ENCODE measurements around the gene NFAT5. TPM values are rescaled to one million over a fixed set of nuclear protein-coding genes. Genes with fewer than 3 reads are reported as not detected.
A peak's percentile ranks its signal among the peaks of the same experiment; 100 is the strongest.

Gene NFAT5
- total and polyA plus RNA-seq, 9 of the 15 experiments (the other 6 are each of a cell fraction or from before 2014, with no cell fraction given), result 0.78 to 20.5 (median 12.4) TPM

DNA sequence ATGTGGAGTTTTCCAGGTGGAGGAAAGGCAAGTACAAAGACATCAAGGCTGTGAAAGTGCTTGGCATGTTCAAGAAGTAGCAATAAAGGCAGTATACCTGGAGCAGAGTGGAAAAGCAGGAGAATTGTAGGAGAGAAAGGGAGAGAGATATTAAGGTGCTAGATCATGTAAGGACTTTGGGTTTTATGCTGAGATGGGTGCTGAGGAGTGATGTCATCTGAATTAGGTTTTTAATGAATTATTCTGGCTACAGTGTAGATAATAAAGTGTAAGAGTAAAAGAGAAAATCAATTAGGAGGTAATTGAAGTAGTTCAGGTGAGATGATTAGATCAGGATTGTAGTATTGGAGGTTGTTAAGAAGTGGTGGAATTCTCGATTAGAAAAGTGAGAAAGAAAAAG is 34.0 kb downstream of the NFAT5 start:
- no peaks in the 10 kb centered on the region for H3K9me1 ChIP-seq (ENCODE audit: control insufficient read depth, insufficient read depth, low read length)
- BruUV-seq (replicated peaks), result TSS peak; percentile 15
- intact Hi-C loops (cut with micrococcal nuclease) (no loop called here), in situ Hi-C loops (cut with MboI) (no loop called here)
- FAIRE-seq, result no peak
- H3K4me1 ChIP-seq (replicated peaks in 1 of 2; ENCODE audit: control insufficient read depth in 2 of 2, insufficient read depth in 2 of 2, low read length in 2 of 2), result peaks cover 0 to 20% of the 10 kb centered on the region in 2 experiments; a peak in 2 of 5 replicates
- no peak overlapping the region for H3K27ac ChIP-seq (ENCODE audit: extremely low read depth, low read depth, low read length)
- no peaks in the 10 kb centered on the region for H3K9me3 ChIP-seq (replicated peaks; ENCODE audit: control insufficient read depth, insufficient read depth, low read depth, low read length)
- no peak for DNase-seq (ENCODE audit: extremely low read depth in 1 of 4, low spot score in 3 of 4)
- no peak overlapping the region for H2AFZ ChIP-seq (ENCODE audit: low read depth, low read length)
- H3K4me2 ChIP-seq (ENCODE audit: insufficient read depth, low read length), result no peak overlapping the region
- H3K36me3 ChIP-seq (ENCODE audit: control insufficient read depth, insufficient read depth, low read length), result no peaks in the 10 kb centered on the region
- 50% methylated on average over 1 of the region's 1 CpG for WGBS (ENCODE audit: insufficient coverage, low coverage, missing lambda C conversion rate)
- peaks cover 83% of the 10 kb centered on the region for H3K79me2 ChIP-seq (ENCODE audit: control insufficient read depth, insufficient read depth, low read length)
- H3K9ac ChIP-seq (ENCODE audit: insufficient read depth in 1 of 2, low read depth in 2 of 2, low read length in 2 of 2), result no peak overlapping the region
- H3K27me3 ChIP-seq (ENCODE audit: control insufficient read depth in 2 of 2, insufficient read depth in 2 of 2, low read length in 2 of 2), result no peaks in the 10 kb centered on the region
- no peaks in the 10 kb centered on the region for H4K20me1 ChIP-seq (replicated peaks; ENCODE audit: control insufficient read depth, insufficient read depth, low read length)
- CTCF ChIA-PET (ENCODE audit: low intra/inter-chr PET ratio), result no interaction called here
- ATAC-seq, result no peak
- POLR2A ChIA-PET, result interaction anchor here (0.6 to 2.6 kb wide), 3 partner anchors 11 to 246 kb away, joined by 3 to 12 read pairs (median 5); no protein-coding TSS in a partner anchor
- H3K4me3 ChIP-seq, result no peak overlapping the region
- TF ChIP-seq HDGF (IDR thresholded peaks at IDR 0.05) (no peak), OTX1 (CRISPR knock-in tag; IDR thresholded peaks at IDR 0.05) (no peak), ZNF24 (IDR thresholded peaks at IDR 0.05) (no peak), ZNF668 (CRISPR knock-in tag; IDR thresholded peaks at IDR 0.05) (no peak), SETDB1 (IDR thresholded peaks at IDR 0.05; ENCODE audit: low read length) (no peak), ZNF212 (CRISPR knock-in tag; IDR thresholded peaks at IDR 0.05) (no peak), ZNF717 (CRISPR knock-in tag; IDR thresholded peaks at IDR 0.05) (no peak), POLR2AphosphoS5 (IDR thresholded peaks at IDR 0.05; ENCODE audit: control insufficient read depth, insufficient read depth, low read depth, low read length) (no peak)
- TF ChIP-seq, protein P1, sequence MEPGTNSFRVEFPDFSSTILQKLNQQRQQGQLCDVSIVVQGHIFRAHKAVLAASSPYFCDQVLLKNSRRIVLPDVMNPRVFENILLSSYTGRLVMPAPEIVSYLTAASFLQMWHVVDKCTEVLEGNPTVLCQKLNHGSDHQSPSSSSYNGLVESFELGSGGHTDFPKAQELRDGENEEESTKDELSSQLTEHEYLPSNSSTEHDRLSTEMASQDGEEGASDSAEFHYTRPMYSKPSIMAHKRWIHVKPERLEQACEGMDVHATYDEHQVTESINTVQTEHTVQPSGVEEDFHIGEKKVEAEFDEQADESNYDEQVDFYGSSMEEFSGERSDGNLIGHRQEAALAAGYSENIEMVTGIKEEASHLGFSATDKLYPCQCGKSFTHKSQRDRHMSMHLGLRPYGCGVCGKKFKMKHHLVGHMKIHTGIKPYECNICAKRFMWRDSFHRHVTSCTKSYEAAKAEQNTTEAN (CRISPR knock-in tag; IDR thresholded peaks at IDR 0.05), result no peak
- TF ChIP-seq, protein P2, sequence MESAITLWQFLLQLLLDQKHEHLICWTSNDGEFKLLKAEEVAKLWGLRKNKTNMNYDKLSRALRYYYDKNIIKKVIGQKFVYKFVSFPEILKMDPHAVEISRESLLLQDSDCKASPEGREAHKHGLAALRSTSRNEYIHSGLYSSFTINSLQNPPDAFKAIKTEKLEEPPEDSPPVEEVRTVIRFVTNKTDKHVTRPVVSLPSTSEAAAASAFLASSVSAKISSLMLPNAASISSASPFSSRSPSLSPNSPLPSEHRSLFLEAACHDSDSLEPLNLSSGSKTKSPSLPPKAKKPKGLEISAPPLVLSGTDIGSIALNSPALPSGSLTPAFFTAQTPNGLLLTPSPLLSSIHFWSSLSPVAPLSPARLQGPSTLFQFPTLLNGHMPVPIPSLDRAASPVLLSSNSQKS (CRISPR knock-in tag; IDR thresholded peaks at IDR 0.05), result no peak
- TF ChIP-seq, protein P3, sequence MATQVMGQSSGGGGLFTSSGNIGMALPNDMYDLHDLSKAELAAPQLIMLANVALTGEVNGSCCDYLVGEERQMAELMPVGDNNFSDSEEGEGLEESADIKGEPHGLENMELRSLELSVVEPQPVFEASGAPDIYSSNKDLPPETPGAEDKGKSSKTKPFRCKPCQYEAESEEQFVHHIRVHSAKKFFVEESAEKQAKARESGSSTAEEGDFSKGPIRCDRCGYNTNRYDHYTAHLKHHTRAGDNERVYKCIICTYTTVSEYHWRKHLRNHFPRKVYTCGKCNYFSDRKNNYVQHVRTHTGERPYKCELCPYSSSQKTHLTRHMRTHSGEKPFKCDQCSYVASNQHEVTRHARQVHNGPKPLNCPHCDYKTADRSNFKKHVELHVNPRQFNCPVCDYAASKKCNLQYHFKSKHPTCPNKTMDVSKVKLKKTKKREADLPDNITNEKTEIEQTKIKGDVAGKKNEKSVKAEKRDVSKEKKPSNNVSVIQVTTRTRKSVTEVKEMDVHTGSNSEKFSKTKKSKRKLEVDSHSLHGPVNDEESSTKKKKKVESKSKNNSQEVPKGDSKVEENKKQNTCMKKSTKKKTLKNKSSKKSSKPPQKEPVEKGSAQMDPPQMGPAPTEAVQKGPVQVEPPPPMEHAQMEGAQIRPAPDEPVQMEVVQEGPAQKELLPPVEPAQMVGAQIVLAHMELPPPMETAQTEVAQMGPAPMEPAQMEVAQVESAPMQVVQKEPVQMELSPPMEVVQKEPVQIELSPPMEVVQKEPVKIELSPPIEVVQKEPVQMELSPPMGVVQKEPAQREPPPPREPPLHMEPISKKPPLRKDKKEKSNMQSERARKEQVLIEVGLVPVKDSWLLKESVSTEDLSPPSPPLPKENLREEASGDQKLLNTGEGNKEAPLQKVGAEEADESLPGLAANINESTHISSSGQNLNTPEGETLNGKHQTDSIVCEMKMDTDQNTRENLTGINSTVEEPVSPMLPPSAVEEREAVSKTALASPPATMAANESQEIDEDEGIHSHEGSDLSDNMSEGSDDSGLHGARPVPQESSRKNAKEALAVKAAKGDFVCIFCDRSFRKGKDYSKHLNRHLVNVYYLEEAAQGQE (IDR thresholded peaks at IDR 0.05; ENCODE audit: borderline replicate concordance), result no peak
- TF ChIP-seq, protein P3 (CRISPR knock-in tag; IDR thresholded peaks at IDR 0.05; ENCODE audit: low read depth), result no peak
- TF ChIP-seq, protein P4, sequence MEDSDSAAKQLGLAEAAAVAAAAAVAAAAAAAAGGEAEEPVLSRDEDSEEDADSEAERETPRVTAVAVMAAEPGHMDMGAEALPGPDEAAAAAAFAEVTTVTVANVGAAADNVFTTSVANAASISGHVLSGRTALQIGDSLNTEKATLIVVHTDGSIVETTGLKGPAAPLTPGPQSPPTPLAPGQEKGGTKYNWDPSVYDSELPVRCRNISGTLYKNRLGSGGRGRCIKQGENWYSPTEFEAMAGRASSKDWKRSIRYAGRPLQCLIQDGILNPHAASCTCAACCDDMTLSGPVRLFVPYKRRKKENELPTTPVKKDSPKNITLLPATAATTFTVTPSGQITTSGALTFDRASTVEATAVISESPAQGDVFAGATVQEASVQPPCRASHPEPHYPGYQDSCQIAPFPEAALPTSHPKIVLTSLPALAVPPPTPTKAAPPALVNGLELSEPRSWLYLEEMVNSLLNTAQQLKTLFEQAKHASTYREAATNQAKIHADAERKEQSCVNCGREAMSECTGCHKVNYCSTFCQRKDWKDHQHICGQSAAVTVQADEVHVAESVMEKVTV (CRISPR knock-in tag; IDR thresholded peaks at IDR 0.05), result no peak

Data from K562 (cell line).